ENCODE data around the gene SORCS2. TPM values are rescaled to one million over a fixed set of nuclear protein-coding genes. Genes with fewer than 3 reads are reported as not detected.

The SORCS2 gene
- polyA plus RNA-seq, 1 donor, result 8.5 TPM

DNA sequence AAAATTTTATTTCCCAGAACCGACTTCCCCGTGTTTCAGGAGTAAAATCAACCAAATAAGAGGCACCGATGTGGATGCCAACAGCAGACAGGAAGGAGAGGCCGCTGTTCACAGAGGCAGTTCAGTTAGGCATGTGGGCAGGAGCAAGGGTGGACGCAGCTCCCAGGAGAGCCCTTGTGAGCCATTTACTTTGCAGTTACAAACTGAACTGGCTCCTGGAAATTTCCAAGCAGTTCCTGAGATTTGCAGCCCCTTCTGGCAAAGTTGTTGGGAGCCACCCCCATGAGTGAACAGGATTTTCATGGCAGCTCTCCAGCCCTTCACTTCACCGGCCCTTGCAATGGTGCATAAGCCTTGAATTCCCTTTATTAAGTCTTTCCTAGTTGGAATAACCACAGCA, 558.2 kb downstream of the SORCS2 start:
- DNase-seq, result no peak

DNA sequence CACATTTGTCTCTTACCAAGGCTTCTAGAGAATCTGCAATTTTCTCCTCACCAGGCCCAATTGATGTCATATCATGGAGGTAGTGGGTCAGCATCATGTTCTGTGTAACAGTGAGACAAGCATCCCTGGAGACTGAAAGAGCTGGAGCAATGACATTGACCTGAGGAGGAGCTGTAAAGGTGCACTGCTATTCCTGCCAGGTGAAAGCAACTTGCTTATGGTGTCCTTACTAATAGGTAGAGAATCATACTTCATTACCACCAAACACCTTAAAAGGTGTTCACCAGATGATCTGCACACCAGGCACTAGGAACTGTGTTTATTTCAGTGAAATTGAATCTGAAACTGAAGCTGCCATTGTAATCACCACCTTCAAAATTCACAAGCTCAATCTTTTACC, 558.6 kb downstream of the SORCS2 start:
- no peak for DNase-seq

DNA sequence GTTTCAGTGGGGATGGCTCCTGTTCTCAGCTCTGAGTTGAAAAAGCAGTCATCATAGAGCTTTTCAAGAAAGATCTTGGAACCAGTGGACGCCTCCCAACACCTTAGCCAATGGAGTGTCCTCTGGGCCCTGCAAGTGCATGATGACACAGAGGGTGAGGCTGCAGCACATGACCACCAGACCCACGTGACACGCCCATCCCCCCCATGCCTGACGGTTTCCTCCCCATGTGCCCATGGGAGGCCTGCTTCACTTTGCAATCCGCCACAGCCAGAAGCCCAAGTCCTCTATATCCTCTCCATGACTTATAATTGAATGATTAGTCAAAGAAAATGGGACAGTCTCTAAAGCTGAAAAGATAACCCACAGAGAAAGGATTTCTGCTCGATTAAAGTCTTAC, 560.3 kb downstream of the SORCS2 start:
- no peak for DNase-seq

DNA sequence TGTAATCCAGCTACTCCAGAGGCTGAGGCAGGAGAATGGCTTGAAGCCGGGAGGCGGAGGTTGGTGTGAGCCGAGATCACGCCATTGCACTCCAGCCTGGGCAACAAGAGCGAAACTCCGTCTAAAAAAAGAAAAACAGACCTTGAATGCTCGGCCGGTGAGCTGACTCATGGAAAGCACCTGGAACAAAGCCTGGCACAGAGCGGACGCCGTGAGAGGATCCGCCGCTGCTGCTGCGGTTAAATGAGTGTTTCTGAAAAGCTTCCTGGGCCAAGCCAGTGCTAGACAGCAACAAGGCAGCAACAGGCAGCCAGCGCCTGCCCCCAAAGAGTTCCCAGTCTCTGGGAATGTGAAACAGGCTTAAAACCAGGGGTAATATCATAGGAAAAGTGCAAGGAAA, 560.9 kb downstream of the SORCS2 start:
- no peak for DNase-seq

DNA sequence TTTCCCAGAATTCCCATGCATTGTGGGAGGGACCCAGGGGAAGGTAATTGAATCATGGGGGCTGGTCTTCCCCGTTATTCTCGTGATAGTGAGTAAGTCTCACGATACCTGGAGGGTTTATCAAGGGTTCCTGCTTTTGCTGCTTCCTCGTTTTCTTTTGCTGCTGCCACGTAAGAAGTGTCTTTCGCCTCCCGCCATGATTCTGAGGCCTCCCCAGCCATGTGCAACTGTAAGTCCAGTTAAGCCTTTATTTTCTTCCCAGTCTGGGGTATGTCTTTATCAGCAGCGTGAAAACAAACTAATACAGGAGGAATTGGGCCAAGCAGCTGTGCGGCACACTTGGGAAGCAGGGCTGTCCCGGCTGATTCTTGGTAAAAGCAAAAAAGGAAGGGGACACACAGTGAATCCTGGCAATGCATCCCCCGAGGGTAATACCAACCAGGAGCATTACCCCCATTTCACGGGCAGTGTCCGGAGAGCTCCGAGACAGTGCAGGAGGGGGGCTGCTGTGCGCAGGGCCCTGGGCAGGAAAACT, 561.7 kb downstream of the SORCS2 start:
- no peak for DNase-seq

DNA sequence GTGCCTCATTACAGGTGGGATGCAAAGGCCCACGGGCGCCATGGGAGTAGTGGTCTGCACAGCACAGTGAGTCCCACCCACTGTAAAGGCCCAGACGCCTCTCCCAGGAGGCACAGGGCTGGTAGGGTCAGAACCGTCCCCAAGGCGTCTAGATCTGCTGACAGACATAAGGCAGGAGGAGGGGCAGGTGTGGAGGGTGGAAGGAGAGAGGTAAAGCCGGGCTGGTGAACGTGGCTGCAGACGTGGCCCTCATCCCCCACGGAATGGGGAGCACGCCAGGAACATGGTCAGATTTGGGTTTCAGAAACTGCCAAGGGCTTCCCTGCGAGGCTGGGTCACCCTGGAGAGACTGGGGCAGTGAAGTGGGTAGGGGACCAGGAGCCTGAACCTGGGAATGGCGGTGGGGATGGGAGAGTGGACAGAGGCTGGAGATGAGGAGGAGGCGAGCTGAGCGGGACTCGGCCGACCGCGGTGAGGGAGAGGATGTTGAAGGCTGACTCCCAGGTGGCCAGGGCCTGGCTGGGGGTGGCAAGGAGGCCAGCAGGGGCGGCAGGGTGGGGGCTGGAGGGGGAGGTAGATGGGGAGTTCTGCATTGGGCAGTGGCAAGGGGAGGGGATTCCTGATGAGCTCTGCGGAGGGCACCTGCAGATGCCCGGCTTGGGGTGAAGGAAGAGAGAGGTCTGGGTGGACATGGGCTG, 562.4 kb downstream of the SORCS2 start:
- DNase-seq, result no peak

DNA sequence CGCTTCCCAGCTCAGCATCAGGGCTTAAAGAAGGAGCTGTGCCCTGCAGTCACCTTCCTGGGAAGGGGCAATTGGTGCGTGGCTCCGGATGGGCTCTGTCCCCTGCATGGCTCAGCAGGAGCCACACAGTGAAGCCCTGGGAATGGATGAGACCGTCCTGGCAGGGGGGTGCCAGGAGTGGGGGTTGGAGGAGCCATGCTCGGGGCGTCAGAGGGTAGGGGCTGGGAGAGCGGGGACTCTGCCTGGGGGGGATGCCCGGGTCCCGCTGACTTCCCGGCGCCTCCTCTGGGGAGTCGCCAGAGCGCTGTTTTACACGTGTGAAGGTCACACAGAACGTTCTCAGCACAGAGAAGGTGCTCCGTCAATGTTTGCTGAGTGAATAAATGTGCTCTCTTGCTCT, 563.2 kb downstream of the SORCS2 start:
- DNase-seq, result no peak

DNA sequence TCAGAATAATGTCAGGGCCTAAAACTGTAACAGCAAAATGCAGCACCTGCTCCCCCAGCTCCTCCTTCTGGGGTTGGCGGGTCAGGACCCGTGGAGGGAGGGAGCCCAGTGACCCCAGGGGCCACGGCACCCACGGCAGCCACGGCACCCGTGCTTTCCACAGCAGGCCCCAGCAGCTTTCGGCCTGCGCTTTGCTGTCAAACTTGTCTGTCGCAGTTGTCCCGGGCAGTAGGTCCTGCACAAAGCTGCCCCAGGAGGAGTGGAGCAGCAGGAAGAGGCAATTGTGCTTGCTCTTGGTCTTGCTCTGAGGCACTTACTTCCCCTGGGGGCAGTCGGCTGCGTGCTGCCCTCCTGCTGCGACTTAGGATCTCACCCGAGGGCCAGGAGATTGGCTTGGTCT, 563.7 kb downstream of the SORCS2 start:
- no peak for DNase-seq

DNA sequence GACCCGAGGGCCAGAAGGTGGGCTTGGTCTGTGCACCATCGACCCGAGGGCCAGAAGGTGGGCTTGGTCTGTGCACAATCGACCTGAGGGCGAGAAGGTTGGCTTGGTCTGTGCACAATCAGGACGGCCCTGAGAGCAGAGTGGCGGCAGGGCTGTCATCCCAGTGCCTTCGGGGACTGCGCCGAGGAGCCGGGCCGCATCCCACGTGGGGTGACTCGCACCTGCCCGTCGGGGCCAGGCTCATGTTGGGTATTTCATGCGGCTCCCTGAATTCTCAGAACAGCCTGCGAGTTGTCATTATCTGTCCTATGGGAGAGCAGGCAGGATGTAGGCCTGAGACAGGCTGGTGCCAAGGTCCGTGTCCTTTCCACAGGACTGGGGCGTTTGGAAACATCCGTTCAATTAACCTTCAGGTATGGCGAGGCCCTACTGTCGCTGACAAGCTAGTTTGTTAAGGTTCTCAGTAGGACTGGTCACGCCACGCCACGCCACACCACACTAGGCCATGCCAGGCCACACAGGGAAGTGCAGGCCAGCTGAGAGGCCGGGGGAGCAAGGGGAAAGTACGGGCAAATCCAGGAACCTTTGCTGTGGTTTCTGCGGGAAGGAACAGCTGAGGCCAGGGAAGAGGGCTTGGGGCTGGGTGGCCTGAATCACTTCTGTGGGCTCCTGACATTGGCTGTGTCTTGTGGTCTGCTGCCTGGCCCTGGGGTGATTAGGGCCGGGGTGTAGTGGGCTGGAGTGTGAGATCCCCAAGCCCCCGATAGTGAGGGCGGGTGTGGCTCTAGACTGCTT, 564.4 kb downstream of the SORCS2 start:
- no peak for DNase-seq

DNA sequence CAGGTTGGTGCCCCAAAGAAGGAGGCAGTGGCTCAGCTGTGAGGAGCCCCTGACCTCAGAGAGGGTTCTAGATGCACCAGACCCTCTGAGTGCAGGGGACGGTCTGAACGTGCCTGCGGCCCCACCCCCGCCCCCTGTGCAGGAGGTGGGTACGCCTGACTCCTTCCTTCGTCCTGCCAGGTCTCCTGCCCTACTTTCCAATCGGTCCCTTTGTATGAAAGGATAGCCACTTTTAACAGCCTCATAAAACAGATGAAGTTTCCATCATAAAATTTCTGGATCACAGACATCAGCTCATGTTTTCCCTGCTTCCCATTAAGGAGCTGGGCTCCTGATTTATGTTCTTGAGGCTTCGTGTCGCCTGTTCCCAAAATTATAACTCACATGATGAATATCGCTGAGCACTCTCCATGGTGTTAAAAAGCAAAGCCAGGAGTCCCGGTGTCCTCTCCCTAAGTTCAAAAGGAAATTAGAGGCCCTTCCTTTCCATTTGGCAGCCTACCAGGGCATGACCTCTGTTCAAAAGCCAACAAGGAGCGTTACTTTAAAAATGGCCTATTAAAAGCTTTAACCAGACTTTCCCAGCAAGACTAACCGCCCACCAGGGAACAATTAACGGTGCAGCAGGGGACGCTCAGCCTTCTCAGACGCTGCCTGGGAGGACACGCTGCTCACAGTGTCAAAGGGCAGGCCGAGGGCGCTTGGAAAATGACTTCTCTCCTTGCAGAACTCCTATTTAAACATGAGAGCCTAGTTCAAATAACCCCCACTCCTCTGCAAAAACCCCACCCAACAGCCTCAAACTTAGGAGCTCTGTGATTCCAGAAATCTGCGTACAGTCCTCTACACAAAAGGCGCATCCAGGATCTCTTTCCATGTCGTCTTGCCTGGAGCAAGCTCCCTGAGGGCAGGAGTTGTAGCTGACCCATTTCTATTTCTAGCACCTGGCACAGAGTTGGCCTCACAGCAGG, 565.4 kb downstream of the SORCS2 start:
- DNase-seq, result no peak

DNA sequence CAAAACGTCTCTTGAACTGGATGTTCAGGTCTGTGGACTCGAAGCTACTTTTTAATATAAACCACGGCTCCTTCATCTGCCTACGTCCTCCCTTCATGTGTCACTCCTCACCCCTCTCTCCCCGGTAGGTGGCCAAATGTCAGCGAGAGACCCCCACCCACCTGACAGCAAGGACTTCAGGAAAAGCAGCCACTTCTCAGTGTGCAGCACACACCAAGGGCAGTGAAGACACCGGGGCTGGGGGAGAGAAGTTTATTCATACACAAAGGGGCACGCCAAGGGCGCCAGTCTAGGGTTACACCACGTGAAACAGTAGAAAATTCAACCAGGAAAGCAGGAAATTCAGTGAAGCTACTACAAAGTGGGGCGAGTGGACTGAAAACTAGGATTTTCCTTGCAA, 566.1 kb downstream of the SORCS2 start:
- no peak for DNase-seq

DNA sequence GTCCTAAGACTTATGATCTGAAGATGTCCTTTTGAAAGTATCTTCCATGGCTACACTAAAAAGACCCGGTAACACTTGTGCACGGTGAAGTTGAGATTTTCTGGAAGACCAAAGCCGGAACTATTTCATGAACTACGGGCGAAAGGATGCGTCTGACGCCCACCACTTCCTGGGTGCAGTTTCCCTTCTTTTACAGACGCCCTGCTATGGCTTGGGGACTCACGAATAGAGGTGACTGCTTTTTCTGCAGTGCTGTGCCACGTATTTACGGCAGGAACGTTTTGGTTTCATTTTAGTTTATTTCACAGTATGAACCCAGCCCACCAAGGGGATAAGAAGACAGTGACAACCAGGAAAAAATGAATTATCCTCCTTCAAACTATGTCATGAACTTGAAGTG, 566.9 kb downstream of the SORCS2 start:
- DNase-seq, result no peak

DNA sequence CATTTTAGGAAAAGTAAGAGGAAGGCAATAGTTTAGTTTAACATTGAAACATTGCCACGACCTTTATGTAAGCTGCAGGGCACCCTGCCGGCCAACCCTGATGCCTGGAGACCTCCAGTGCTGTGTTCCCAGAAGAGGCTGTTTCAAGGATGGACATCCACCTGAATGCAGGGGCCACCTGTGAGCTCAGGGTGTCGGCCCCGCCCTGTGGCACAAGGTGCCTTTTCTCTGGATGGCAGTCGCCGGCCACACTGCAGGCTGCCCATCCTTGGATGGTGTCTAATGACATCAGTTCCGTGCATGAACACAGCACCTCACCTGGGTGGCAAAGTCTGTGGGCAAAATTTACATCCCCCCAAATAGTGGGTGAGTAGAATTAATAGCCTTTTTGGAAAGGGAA, 567.3 kb downstream of the SORCS2 start:
- DNase-seq, result no peak

DNA sequence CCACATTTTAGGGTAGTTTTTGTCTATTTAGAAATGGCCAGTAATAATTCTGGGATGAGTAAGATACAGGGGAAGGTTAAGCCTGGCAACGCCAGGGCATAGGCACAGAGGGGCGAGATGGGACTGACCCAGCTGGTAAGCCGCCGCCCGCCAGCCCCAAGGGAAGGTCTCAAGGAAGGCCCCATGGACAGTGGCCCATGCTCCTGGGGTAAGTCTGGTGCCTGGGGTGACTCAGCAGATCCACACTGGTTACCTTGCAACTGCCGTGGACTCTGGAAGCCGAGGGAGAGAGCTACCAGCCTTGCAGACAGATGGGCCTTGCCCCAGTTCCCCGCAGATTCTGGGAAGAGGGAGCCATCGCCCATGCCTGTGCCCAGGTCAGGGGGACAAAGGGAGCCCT, 567.9 kb downstream of the SORCS2 start:
- no peak for DNase-seq

DNA sequence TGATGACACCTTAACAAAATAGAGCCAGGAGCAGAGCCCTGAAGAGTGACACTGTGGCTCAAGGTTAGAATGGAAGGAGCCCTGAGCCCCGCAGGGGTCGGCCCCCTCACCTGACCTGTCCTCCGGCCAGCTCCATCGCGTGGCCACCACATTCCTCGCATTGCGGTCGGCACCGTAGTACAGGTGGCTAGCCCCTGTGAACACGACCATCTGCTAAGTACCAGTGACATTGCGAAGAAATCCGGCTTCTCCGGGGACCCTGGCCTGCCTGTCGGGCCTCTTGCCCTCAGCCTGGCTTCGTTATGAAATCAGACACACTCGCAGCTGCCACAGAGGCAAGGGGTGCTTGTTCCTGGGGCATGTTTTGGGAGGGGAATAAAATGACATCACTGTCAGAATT, 568.4 kb downstream of the SORCS2 start:
- DNase-seq, result no peak

DNA sequence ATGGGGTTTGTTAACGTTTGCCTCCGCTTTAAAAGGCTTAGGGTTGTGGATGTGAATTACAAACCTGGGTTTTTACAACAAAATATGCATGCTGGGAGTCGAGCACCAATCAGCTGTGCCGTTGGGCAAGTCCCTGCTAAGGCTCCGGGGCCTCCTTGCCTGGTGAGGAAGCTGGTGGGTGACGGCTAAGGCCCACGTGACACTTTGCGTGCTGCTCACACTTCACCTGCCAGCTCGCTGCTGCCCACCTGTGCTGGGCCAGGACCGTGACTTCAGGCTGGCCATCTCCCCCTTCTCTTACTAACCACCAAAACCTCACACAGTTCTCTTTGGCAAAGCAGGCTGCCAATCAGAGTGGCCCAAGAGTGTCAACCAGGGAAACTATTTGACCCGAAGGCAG, 569.0 kb downstream of the SORCS2 start:
- DNase-seq, result no peak

DNA sequence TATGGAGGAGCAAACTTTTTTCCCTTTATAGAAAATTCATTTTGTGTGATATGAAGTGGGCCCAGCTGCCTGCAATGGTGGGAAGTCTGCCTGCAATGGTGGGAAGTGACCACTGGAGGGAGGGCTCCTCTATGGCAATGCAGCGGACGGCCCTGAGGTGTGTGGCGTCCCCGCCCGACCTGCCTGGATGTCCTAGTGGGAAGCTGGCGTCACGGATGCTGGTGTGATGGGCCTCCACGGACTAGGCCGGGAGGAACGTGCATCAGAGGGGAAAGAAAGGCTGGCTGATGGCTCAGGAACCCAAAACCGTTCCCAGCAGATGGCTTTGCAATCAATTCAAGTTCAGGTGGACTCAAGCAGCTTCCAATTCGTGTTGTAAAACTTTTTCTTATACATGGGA, 569.4 kb downstream of the SORCS2 start:
- DNase-seq, result no peak

DNA sequence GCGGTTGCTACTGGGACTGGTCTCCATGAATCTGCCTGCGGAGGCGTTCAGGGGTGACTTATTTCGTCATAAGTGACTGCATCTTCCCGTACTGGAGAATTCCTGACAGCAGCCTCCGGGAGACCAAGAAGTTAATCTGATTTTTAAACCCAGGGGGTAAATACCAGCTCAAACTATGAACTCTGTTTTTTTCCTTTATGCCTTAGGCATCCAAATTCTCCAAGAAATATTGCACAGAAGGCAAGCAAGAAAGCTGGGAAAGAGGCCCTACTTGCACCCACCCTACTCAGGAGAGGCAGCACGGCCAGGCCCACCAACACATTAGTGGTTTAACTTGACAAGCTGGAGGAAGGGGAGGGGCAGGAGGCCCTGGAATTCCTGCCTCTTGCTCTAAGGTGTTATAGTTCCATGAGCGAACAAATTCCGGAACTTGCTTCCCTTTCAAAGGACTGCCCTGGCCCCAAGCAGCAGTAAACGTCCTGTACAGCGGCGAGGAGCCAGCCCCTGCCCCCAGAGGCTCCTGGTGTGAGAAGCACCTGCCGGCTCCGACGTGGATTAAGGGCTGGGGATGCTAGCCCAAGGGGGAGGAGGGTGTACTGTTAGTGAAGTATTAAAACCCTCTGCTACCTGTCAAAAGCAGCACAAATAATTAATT, 570.2 kb downstream of the SORCS2 start:
- DNase-seq, result no peak

DNA sequence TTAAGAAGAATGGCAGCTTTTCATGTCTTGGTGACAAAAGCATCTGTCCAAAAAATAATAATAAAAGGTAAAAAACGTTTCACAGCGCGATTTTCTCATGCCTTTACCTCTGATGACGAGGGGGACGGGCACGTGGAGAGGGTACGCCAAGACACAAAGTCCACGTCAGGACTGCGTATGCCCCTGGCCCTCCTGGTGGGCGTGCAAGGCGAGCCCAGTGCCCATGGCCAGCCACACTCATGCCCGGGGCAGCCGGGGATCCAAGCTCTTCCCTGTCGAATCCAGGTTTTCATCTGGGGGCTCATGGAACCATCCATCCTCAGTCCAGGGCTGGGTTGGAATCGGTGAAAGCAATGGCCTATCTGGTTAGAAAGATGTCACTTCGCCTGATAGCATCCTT, 570.8 kb downstream of the SORCS2 start:
- no peak for DNase-seq

DNA sequence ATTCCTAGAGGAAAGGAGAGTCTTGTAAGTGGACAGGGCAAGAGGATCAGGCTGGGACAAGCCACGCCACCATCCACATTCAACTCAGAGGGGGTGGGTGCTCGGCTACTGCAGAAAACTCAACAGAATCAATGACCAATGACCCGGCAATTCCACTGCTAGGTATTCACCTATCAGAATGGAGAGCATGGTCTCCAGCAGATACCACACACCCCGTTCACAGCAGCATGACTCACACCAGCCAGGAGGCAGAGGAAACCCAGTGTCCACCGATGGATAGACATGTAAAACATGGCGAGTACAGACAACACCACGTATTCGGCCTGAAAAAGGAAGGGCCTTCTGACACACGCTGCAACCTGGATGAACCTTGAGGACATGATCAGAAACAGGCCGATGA, 571.5 kb downstream of the SORCS2 start:
- DNase-seq, result no peak

DNA sequence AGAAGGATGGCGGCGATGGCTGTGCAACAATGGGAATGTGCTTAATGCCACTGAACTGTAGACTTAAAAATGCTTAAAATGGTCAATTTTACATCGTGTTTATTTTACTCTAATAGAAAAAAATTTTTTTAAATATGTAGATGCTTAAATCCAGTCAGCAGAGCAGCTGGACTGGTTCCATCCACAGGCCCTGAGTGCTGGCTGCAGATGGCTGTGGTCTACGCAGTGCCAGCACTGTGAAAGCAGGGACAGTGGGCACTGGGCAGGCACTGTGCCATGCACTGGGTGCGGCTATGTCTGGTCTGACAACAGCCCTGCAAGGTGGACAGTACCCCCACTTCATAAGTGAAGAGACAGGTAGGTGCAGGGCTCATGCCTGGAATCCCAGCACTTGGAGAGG, 572.1 kb downstream of the SORCS2 start:
- no peak for DNase-seq

DNA sequence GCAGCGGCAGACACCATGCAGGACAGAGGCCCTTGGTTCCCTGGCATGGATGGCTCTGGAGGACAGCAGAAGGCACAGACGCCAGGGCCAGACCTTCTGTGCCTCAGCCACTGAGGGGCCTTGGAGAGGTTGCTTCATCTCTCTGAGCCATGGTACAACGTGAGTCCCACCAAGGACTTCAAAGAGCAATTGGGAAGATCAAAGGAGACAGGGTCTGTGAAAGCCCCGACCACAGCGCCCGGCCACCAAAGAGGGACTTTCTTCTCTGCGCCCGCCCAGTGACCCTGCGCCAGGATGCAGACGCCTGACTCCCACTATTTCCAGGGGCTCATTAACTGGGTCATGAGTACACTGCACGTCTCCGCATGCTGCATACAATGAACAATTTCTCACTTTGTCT, 573.3 kb downstream of the SORCS2 start:
- no peak for DNase-seq
